Stimulated activated CD4-positive, alpha-beta T cell treated with anti-CD3 and anti-CD28 coated beads, Interleukin-12 subunit alpha, Interleukin-12 subunit beta, amount 100 ng/mL, for 48 hours (primary cell): ENCODE data around the gene SCRG1.

Experiments used
- DNase-seq, 3 donors: peaks; one replicate each; pipeline ENCODE4 v3.0.0-alpha.2; 2020; ENCODE audit warnings: low read depth in 2 of 3, low spot score in 1 of 3

The SCRG1 gene

DNA sequence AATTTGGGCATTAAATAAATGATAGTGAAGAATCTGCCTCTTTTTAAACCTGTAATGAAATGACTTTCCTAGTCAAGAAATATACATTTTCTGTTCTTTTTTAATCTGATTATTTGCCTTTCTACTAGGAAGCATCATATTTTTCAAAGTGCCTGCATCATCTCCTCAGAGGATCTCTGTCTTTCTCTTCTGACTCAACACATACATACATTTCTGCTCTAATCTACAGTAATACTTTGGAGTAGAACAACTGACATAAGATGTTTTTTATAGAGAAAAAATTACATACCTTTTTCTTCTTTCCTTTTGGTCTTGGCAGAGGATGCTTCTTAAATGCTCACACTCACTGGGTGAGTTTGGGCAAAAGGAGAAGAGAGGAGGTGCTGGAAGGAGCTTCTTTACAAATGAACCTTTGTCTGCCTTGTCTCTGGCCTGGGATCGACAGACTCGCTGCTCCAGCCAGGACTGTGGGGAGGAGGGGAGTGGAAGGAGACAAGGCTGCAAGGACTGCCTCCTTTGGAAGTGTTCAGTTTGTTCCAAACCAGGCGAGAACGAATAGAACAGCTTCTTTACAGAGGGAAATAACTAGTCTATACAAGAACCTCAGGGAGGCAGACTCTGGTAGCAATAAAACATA, at the start of gene SCRG1:
Gene SCRG1 (minus strand): TSS at position 338 of the 637 bp plus-strand sequence. CDS start 7,702 bp downstream, outside the sequence.
- no peak for DNase-seq

DNA sequence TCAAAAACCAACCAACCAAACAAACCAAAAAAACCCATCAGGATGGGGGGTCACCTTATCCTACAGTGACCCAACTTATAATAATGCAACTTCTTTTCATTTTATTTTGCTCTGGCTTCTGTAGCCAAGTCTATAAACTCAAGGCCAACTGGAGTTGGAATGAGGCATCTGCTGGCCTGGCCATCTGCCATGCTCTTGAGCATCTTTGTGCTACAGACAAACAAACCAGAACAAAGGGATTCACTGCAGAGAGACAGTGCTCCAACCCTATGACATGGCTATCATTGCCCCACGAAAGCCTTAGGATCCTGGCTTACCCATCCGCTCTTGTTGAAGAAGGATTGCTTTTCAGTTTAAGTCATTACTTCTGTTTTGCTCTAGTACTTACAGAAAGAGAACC, 49.2 kb upstream of the SCRG1 start:
- no peak for DNase-seq

DNA sequence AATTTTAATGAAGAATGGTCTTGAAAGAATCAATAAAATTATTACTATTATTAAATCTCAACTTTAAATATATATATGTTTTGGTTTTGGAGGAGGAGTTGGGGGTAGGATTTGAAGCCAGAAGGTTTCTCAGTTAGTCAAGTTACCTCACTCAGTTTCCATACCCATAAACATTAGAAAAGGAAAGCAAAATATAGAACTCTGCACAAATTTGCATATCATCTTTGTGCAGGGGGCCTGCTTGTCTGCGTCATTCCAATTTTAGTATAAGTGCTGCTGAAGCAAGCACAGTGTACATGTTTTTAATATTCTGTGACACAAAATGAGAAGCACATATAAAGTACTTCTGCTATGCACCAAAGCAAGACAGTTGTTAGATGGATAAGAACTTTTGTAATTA, 47.5 kb upstream of the SCRG1 start:
- DNase-seq, result no peak

DNA sequence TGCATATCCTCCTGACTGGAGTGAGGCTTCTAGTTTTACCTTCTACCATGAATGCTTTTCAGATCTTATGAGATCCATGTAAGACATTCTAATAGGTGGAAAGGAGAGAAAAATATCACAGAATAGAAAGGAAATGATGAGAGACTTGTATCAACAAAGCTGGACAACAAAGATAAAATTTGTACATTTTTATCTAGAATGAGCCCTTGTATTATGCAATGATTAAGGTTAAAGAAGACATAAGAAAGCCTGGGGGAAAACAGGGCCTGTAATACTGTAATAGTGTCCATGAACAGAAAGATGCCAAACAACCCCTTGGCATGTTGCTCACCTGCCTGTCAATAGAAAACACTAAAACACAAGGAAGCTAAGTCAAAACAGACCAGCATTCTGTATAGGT, 44.2 kb upstream of the SCRG1 start:
- no peak for DNase-seq

DNA sequence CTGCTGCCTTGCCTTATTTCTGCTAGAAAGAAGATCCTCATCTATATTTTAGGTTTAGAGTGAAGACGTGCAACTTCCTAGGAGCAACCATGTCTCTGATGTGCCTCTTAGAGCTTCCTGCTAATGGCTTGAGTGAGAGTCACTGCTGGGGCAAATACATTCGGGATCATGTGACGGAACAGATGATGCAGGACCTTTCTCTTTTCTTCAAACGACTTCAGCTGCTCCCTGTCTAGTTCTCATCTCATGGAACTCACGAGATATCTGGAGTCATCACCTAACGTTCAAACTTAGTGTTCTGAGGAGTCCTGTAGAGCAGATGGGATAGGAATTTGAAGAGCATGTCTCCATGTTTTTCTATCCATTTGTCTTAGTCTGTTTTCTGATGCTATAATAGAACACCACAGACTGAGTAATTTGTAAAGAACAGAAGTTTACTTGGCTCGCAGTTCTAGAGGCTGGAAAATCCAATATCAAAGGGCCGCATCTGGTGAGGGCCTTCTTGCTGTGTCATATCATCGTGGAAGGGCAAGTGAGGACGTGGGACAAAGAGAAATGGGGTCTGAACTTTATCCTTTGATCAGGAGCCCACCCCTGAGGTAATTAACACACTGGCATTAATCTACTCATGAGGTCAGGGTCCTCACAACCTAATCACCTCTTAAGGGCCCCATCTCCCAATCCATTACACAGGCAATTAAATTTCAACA, 43.5 kb upstream of the SCRG1 start:
- no peak for DNase-seq

DNA sequence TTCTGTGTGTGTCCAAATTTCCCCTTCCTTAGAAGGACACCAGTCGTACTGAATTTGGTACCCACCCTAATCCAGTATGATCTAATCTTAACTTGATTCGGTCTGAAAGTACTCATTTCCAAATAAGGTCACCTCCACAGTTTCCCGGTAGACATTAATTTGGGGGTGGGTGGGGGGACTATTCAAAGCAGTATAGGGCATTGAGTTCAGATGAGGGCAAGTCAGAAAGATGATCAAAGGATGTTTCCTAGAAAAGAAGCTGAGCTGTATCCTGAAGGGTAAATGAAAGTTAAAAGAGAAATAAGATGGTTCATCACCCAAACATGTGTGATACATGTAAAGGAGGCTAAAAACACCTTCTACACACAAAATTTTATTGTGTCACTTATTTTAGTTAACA, 42.0 kb upstream of the SCRG1 start:
- DNase-seq, result no peak

DNA sequence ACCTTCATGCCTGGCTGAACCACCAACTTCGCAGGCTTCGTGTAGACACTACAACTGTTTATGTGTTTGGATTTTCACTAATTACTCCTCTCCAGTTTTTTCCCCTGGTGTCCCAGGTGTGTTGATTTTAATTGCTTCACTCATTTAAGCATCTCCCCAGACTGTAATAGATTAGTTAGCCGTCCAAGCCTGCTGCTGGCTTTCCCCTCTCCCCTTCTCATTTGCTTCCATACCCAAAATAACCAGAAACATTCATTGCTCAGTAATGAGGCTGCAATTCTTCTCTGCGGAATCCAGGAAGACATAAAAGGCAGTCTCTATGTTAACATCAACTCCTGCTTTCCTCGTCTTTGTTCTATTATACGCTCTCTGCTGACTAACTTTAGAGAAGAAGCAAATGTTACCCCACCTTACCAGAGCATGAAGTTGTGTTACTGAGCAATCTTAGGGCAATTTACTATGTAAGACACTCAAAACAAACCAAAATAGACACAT, 37.9 kb upstream of the SCRG1 start:
- DNase-seq, result no peak

DNA sequence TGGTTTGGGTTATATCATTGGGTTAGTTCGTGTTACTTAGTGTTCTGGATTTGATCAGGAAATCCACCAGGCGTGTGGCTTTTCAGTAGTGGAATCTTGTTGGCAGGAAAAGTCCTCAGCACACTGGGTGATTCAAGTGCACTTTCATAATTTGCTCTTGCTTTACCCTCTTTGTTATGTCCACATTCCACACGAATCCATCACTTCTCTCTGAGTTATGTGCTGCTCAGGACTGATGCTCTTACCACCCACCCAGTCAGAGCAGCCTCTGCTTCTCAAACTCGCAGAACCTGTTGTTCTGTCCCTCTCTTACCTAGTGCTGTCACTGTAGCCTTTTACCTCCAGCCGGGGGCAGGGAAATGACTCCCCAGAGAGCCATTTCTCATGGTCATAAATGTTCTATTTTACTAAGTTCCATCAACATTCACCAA, 37.2 kb upstream of the SCRG1 start:
- DNase-seq, result no peak

DNA sequence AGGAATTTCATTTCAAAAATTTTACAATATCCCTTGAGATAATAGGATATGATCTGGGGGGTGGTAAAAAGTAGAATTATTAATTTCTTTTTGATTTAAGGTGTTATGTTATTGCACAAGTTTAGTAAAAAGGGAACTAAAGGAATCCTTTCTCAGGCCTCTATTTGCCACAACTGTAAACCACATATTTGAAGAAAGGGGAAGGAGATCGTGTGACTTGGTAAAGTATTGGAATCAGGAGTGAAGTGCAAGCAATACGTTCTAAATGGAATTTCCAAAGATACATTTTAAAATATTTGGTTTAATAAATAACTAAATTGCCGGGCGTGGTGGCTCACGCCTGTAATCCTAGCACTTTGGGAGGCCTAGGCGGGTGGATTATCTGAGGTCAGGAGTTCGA, 35.3 kb upstream of the SCRG1 start:
- DNase-seq, result no peak

DNA sequence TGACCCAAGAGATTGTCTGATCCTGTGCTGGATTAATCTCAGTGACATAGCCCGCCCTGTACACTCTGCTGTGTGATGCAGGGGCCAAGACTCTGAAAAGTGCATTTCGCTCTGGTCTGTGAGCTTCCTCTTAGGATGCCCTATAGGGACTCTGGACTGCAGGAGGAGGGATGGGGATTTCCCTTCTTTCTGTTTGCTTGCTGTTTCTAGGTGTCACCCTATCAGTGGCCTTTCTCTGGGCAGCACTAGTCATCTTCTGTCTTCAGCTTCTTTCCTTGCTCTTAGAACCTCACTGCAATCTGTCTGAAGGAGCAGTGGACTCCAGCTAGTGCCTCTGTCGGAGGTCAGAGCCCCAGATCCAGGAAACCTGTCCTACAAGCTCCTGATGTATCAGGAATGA, 34.5 kb upstream of the SCRG1 start:
- DNase-seq, result no peak

DNA sequence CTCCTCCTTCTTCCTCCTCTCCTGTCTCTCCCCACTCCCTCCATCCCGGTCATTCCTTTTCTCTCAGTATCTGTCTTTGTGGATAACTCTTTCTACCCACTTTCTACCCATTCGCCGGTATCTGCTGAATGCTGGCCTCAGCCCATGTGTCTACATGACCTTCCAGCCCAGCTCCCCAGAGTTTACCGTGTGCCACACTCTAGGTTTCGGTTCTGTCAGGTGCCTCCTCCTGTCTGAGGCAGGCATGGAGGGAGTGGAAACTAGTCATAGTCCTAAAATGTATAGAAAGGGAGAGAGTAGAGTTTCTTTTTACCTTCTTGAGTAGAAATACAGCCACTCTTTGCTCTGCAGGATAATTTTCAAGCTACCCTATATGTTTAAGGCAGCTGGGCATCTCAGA, 33.5 kb upstream of the SCRG1 start:
- no peak for DNase-seq

DNA sequence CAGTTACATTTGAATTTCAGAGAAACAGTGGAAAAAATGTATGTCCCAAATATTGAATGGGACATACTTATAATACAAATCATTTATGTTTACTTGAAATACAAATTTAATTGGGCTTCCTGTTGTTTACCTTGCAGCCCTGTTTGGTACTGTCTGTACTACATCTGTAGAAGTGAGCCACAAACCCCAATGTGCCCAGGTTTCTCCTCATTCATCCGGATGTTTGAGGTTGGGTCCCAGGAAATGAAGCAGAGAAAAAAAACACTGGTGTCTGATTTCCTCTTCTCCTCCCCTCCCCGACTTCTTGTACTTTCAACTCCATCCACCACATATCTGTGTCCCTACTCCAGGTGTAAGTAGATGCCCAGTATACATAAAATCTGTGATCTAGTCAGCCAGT, 27.1 kb upstream of the SCRG1 start:
- DNase-seq, result no peak

DNA sequence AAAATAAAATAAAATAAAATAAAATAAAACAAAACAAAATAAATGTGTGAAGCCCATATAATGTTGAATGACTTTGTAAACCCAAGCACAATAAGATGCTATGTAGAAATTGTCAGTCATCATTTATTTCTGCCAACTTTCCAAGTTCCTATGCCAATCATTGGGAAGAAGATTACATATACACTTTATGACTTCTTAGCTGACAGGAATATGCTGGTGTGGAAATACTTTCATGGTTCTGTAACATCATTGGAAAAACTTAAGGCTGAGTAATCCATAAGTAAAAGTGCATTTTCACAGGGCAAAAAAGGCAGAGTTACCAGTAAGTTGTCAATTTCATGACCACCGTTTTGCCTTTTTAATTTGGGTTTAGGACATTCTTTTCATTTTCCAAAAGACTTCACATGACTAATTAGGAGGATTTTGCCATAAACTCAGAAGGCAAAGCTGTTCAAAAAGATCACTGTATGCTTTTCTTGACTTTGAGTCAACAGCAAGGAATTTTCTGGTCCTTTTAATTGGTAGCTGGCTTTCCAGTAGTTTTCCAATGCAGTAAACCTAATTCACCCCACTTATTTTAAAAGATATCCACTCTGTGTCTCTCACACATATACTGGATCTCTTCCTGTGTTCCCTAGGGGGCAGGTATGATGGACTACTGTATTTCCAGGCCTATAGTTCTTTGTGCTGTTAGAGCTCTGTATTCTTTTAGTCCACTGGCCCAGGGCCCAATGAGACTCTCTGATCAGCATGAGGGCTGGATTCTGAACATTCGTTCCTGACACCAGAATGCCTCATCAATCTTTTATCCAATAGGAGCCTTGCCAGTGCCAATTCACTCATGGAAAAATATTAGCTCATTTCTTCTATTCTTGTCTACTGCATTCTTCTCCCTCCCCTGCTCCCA, 26.2 kb upstream of the SCRG1 start:
- DNase-seq, result no peak

DNA sequence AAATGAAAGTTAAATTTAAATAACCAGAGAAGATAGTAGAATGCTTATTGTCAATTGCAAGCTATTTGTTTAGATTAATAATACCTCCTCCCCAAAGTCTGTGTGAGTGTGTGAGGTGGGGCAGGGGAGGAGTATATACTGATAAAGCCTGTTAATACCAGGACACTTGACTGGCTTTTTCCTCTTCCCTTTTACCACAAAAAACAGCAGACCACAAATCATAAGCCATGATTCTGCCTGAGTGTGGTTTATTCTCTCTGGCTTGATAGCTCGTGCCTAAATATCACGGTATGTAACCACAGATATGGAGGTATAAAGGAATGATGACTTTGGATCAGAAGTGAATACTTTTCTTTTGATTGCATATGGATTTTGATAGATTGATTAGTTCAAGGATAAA, 21.9 kb upstream of the SCRG1 start:
- no peak for DNase-seq

DNA sequence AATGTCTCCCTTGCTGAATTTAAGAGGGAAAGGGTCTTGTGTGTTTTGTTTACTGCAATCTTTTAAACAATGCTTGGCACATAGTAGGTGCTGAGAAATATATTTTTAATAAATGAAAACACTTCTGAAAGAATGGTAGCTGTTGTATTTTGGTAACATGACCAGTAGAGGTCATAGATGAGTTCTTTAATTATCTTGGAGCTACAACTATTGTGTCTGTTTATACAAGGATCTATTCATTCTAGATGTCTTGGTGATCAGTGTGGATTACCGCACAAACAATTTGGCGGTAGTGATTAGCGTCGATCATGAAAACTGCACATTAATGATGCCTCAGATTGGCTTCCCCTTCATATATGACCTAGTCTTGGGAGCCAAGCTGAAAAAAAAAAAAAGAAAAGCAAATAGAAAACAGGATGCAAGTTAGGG, 21.4 kb upstream of the SCRG1 start:
- no peak for DNase-seq

DNA sequence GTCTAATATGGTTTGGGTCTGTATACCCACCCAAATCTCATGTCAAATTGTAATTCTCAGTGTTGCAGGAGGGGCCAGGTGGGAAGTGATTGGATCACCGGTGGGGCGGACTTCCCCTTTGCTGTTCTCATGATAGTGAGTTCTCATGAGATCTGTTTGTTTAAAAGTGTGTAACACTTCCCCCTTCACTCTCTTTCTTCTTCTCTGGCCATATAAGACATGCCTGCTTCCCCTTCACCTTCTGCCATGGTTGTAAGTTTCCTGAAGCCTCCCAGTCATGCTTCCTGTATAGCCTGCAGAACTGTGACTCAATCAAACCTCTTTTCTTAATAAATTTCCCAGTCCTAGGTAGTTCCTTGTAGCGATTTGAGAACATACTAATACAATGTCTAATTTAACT, 19.7 kb upstream of the SCRG1 start:
- no peak for DNase-seq

DNA sequence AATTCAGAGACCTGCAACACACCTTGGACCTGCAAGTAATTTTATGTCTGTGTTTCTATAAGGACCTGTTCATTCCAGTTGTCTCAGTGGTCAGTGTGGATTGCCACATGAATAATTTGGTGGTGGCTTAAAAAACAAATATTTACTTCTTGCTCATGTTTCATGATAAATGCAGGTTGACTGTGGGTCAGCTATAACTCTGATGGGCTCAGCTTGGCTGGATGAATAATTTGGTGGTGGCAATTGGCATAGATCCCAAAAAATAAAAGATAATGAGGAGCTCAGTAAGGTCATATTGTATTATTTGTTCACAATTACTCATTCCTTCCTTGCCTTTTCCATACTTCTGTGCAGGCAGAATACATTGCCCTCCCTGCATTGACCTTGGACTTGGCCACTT, 18.9 kb upstream of the SCRG1 start:
- DNase-seq, result no peak

DNA sequence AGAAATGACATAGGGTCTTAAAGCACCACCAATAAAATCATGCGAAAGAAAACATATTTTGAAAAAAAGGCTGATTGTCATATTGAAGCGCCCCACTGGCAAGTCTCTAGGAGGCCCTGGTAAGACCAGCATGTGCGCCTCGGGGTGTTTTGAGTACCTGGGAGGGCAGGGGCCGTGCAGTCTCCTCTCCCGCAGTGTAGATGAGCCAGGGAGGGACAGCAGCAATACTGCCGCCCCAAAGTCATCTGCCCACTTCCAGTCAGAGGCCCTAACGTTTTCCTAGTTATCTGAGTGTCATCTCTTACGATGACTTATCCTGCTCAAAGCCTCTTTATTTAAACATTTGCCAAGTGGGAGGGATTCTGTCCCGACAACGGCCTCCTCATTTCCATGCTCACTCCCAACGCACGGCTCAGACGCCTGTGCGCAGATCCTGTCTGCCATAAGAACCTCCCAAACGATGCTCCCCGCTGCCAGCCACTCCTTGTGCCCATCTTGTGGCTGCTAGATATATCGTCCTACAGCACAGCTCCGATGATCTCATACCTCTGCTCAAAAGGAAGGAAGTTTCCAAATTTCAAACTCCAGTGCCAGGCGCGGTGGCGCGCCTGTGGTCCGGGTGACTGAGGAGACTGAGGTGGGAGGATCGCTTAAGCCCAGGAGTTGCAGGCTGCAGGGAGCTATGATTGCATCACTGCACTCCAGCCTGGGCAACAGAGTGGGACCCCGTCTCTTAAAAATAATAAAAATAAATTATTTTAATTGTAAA, 17.2 kb upstream of the SCRG1 start:
- no peak for DNase-seq

DNA sequence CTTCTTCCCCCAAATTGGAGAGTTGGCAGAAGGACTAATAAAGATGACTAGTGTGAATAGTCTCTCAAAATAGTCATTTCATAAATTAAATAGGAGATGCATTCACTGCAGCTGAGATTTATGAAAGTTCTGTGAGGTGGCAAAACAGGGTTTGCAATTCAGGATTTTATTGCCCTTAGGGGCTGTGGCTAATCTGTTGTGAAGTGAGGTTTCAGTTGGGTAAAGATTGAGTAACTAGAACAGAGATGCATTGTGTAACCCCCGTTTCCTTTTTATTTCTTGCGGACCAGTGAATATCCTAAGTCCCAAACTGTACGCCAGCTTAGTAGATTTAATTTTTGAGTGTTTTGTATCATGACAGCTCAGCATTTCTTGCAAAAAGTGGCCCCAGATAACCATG, 16.2 kb upstream of the SCRG1 start:
- DNase-seq, result no peak

DNA sequence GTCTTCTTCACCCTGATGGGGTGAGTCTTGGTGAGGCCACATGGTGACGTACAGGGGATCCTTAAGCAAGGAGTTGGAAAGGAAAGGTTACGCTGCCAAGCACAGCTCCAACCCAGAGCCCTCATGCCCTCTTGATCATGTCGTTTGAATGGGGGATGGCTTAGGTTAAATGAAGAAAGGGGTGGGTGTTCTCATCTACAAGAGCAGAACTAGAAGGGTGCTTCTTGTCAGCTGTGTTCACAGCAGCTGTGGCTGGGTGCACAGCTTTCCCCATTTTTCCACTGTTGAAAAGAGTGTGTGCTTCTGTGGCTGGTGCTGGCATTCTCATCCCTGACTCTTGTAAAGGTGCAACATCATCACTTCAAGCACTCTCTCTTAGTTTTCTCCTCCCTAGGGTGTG, 15.5 kb upstream of the SCRG1 start:
- DNase-seq, result no peak

DNA sequence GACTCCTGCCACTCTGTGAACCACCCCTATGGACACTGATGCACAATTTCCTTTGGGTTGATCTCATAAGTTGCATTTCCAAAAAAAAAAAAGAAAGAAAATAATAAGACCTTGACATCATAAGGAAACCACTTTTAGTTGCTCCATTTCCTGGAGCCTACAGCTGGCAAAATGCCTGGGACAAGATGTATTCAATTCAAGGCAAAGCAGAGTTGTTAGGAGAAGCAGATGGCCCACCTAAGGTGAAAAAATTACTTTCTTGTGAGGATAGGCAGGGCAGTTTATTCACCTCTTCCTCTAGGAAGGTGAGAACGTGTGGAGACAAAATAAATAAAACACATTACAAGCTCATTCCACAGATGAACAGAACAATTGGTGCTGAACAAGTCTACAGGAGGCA, 14.1 kb upstream of the SCRG1 start:
- DNase-seq, result no peak
